Activated CD8-positive, alpha-beta memory T cell treated with anti-CD3 and anti-CD28 coated beads for 24 hours (primary cell): Measurements from ENCODE around the gene HEBP1.

Experiments
- DNase-seq: peaks from one replicate; pipeline ENCODE4 v3.0.0-alpha.2; 2020

Gene HEBP1

GRCh38 chr12:12987421-12987820 is 12.6 kb downstream of the HEBP1 start:
- no peak for DNase-seq

GRCh38 chr12:12986775-12987331 is 13.2 kb downstream of the HEBP1 start:
- no peak for DNase-seq

GRCh38 chr12:12985817-12986408 is 14.2 kb downstream of the HEBP1 start:
- no peak for DNase-seq

GRCh38 chr12:12984149-12984548 is 15.9 kb downstream of the HEBP1 start:
- no peak for DNase-seq

- no peak for DNase-seq
These were observed 16.5 kb downstream of the HEBP1 start for GRCh38 chr12:12983420-12984035.

- DNase-seq: no peak
These were observed 17.7 kb downstream of the HEBP1 start for GRCh38 chr12:12982331-12982730.

GRCh38 chr12:12979731-12980259 is 20.3 kb downstream of the HEBP1 start:
- no peak for DNase-seq

- DNase-seq: no peak
These were observed 20.9 kb downstream of the HEBP1 start for GRCh38 chr12:12979126-12979525.

GRCh38 chr12:12977231-12977630 is 22.8 kb downstream of the HEBP1 start:
- no peak for DNase-seq

GRCh38 chr12:12976366-12976765 is 23.7 kb downstream of the HEBP1 start:
- no peak for DNase-seq

GRCh38 chr12:12975322-12976077 is 24.6 kb downstream of the HEBP1 start:
- no peak for DNase-seq

GRCh38 chr12:12974211-12974610 is 25.9 kb downstream of the HEBP1 start:
- DNase-seq: no peak

- no peak for DNase-seq
These were observed 27.0 kb downstream of the HEBP1 start for GRCh38 chr12:12973019-12973418.

GRCh38 chr12:12965836-12966235 is 34.2 kb downstream of the HEBP1 start:
- DNase-seq: no peak

- no peak for DNase-seq
These were observed 35.8 kb downstream of the HEBP1 start for GRCh38 chr12:12964255-12964654.

- DNase-seq: no peak
These were observed 39.3 kb downstream of the HEBP1 start for GRCh38 chr12:12960639-12961209.

GRCh38 chr12:12958886-12959285 is 41.2 kb downstream of the HEBP1 start:
- DNase-seq: no peak

- no peak for DNase-seq
These were observed 45.0 kb downstream of the HEBP1 start for GRCh38 chr12:12954878-12955625.

GRCh38 chr12:12954356-12954755 is 45.7 kb downstream of the HEBP1 start:
- DNase-seq: no peak

- DNase-seq: no peak
These were observed 48.0 kb downstream of the HEBP1 start, which contains the start of gene GPRC5D for GRCh38 chr12:12952036-12952435. Gene GPRC5D, minus strand, starts transcription at chr12:12952170. Its CDS starts 1,786 bp downstream, at chr12:12950384.

GRCh38 chr12:12951504-12951903 is 48.6 kb downstream of the HEBP1 start:
- no peak for DNase-seq

GRCh38 chr12:12947902-12948301 is 52.2 kb downstream of the HEBP1 start:
- DNase-seq: no peak
